Fibroblast of the aortic adventitia (primary cell): ENCODE data around the gene SYT14. TPM values are rescaled to one million over a fixed set of nuclear protein-coding genes. Genes with fewer than 3 reads are reported as not detected.
A peak's percentile ranks its signal among the peaks of the same experiment; 100 is the strongest.
"Not testable (repeated sequence)": the region's sequence is repeated elsewhere in the genome, so short reads cannot be mapped to it uniquely, and the experiment has no call there.

ENCODE experiments used
- DNase-seq: peaks from one replicate; pipeline ENCODE4 v3.0.0-alpha.2; 2010; ENCODE audit warnings: low read depth
- H3K4me3 ChIP-seq: 2 replicates; pipeline ENCODE4 v1.5.1; 2011; ENCODE audit warnings: low read depth, mild to moderate bottlenecking, control low read depth, low read length, moderate library complexity
- CTCF ChIP-seq: IDR thresholded peaks from 2 replicates; pipeline ENCODE4 v1.5.1; 2011; ENCODE audit warnings: mild to moderate bottlenecking, low read length, control low read depth, inconsistent platforms; ENCODE audit not compliant: insufficient read depth
- total RNA-seq: library from RNA; depleted of rRNA; stranded (reverse); fragments of >200 nt; gene quantifications from 2 replicates; pipeline ENCODE4 v1.2.3, GENCODE V29; 2012; ENCODE audit warnings: low replicate concordance

Gene SYT14
- total RNA-seq, 1 donor, result 35.0 TPM

GRCh38 chr1:210143465-210144062 is 205.5 kb downstream of the SYT14 start:
- peak; percentile 83 for DNase-seq
- TF ChIP-seq CTCF, result peak; percentile 50
- no peak overlapping the region for H3K4me3 ChIP-seq

GRCh38 chr1:210144736-210145135 is 206.7 kb downstream of the SYT14 start:
- no peak for DNase-seq
- TF ChIP-seq CTCF, result no peak
- H3K4me3 ChIP-seq, result no peak overlapping the region

- no peak for DNase-seq
- TF ChIP-seq CTCF, result no peak
- no peak overlapping the region for H3K4me3 ChIP-seq
These were observed 213.1 kb downstream of the SYT14 start for GRCh38 chr1:210151052-210151672.

GRCh38 chr1:210159211-210159610 is 221.2 kb downstream of the SYT14 start:
- TF ChIP-seq CTCF, result no peak
- DNase-seq, result no peak
- H3K4me3 ChIP-seq, result no peak overlapping the region

- DNase-seq, result no peak
- TF ChIP-seq CTCF, result no peak
- H3K4me3 ChIP-seq, result no peak overlapping the region
These were observed 232.2 kb downstream of the SYT14 start for GRCh38 chr1:210170220-210170619.

GRCh38 chr1:210174133-210174532 is 236.1 kb downstream of the SYT14 start:
- no peak for DNase-seq
- TF ChIP-seq CTCF, result no peak
- H3K4me3 ChIP-seq, result no peak overlapping the region

- no peak for DNase-seq
- TF ChIP-seq CTCF, result no peak
- no peak overlapping the region for H3K4me3 ChIP-seq
These were observed 247.0 kb downstream of the SYT14 start for GRCh38 chr1:210185063-210185462.

GRCh38 chr1:210187849-210188606 is 250.0 kb downstream of the SYT14 start:
- not testable (repeated sequence) for H3K4me3 ChIP-seq
- peak; percentile 27 for DNase-seq
